ENCODE measurements around the gene SYT1. TPM values are rescaled to one million over a fixed set of nuclear protein-coding genes. Genes with fewer than 3 reads are reported as not detected.

The SYT1 gene
- total RNA-seq, 1 donor from 2014 or later: 166 TPM

GRCh38 chr12:79227091-79227490 lies 362.5 kb downstream of the SYT1 start:
- no peak for DNase-seq

- no peak for DNase-seq
Observed at GRCh38 chr12:79227646-79228045, 363.1 kb downstream of the SYT1 start.

- peak; percentile 1 for DNase-seq
Observed at GRCh38 chr12:79233341-79233781, 368.8 kb downstream of the SYT1 start.

- DNase-seq: no peak
Observed at GRCh38 chr12:79236920-79237319, 372.3 kb downstream of the SYT1 start.

- DNase-seq: no peak
Observed at GRCh38 chr12:79238246-79238645, 373.7 kb downstream of the SYT1 start.

- no peak for DNase-seq
Observed at GRCh38 chr12:79247494-79247893, 382.9 kb downstream of the SYT1 start.

- no peak for DNase-seq
Observed at GRCh38 chr12:79250186-79250585, 385.6 kb downstream of the SYT1 start.

- DNase-seq: no peak
Observed at GRCh38 chr12:79250960-79251755, 386.6 kb downstream of the SYT1 start.

GRCh38 chr12:79252358-79253075 lies 387.9 kb downstream of the SYT1 start:
- DNase-seq: no peak

GRCh38 chr12:79255288-79255687 lies 390.7 kb downstream of the SYT1 start:
- DNase-seq: no peak

GRCh38 chr12:79260923-79261322 lies 396.3 kb downstream of the SYT1 start:
- no peak for DNase-seq

GRCh38 chr12:79262938-79263337 lies 398.4 kb downstream of the SYT1 start:
- no peak for DNase-seq

- no peak for DNase-seq
Observed at GRCh38 chr12:79266343-79267144, 402.0 kb downstream of the SYT1 start.

GRCh38 chr12:79267580-79267979 lies 403.0 kb downstream of the SYT1 start:
- DNase-seq: no peak

- no peak for DNase-seq
Observed at GRCh38 chr12:79274501-79275064, 410.0 kb downstream of the SYT1 start.

GRCh38 chr12:79275631-79276030 lies 411.1 kb downstream of the SYT1 start:
- DNase-seq: no peak

- DNase-seq: no peak
Observed at GRCh38 chr12:79283364-79283763, 418.8 kb downstream of the SYT1 start.

GRCh38 chr12:79288911-79289310 lies 424.3 kb downstream of the SYT1 start:
- no peak for DNase-seq

- no peak for DNase-seq
Observed at GRCh38 chr12:79291711-79292110, 427.1 kb downstream of the SYT1 start.

GRCh38 chr12:79294590-79294989 lies 430.0 kb downstream of the SYT1 start:
- no peak for DNase-seq

GRCh38 chr12:79295572-79295971 lies 431.0 kb downstream of the SYT1 start:
- no peak for DNase-seq

GRCh38 chr12:79296133-79296532 lies 431.6 kb downstream of the SYT1 start:
- DNase-seq: no peak

GRCh38 chr12:79296871-79297270 lies 432.3 kb downstream of the SYT1 start:
- DNase-seq: no peak
